Measurements from ENCODE around the gene IRF3.
A peak's percentile ranks its signal among the peaks of the same experiment; 100 is the strongest.

The IRF3 gene

DNA sequence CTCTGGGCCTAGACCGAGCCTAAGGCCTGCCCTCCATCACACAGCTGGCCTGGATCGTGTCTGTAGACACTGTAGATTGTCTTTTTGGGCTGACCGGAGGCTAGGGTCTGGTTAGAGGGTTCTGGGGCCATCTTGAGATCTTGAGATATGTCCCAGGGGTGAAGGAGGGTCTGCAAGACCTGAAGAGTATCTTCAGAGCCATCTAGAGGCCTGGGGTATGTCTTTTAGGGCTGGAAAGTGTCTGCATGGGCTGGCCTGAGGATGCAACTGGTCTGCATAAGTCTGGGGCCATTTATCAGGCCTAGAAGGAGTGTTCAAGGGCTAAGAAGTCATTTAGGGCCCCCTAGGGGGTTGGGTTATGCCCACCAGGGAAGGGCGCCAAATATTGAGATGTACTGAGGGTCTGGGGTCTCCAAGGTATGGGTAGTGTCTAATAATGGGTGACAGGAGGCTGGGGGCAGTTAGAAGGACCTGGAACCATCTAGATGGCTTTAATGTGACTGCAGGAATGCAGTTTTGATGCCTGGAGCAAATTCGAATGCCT, 23.1 kb downstream of the IRF3 start:
- TF ChIP-seq TCF12 (IDR thresholded peaks at IDR 0.05; ENCODE audit: low read depth) (no peak), NFIC (IDR thresholded peaks at IDR 0.05) (no peak), FOXM1 (IDR thresholded peaks at IDR 0.05; ENCODE audit: borderline replicate concordance, low read depth) (no peak), RAD21 (IDR thresholded peaks at IDR 0.05; ENCODE audit: low read depth) (no peak), CEBPB (IDR thresholded peaks at IDR 0.05) (no peak), CREB1 (IDR thresholded peaks at IDR 0.05; ENCODE audit: low read depth) (no peak), YY1 (IDR thresholded peaks at IDR 0.05; ENCODE audit: low read depth) (no peak), TAF1 (IDR thresholded peaks at IDR 0.05; ENCODE audit: low read depth) (no peak), EP300 (IDR thresholded peaks at IDR 0.05; ENCODE audit: borderline replicate concordance) (no peak), TEAD4 (IDR thresholded peaks at IDR 0.05) (no peak), ZBTB7A (IDR thresholded peaks at IDR 0.05; ENCODE audit: low read depth) (no peak), EGR1 (IDR thresholded peaks at IDR 0.05) (no peak)
- TF ChIP-seq, protein P1, sequence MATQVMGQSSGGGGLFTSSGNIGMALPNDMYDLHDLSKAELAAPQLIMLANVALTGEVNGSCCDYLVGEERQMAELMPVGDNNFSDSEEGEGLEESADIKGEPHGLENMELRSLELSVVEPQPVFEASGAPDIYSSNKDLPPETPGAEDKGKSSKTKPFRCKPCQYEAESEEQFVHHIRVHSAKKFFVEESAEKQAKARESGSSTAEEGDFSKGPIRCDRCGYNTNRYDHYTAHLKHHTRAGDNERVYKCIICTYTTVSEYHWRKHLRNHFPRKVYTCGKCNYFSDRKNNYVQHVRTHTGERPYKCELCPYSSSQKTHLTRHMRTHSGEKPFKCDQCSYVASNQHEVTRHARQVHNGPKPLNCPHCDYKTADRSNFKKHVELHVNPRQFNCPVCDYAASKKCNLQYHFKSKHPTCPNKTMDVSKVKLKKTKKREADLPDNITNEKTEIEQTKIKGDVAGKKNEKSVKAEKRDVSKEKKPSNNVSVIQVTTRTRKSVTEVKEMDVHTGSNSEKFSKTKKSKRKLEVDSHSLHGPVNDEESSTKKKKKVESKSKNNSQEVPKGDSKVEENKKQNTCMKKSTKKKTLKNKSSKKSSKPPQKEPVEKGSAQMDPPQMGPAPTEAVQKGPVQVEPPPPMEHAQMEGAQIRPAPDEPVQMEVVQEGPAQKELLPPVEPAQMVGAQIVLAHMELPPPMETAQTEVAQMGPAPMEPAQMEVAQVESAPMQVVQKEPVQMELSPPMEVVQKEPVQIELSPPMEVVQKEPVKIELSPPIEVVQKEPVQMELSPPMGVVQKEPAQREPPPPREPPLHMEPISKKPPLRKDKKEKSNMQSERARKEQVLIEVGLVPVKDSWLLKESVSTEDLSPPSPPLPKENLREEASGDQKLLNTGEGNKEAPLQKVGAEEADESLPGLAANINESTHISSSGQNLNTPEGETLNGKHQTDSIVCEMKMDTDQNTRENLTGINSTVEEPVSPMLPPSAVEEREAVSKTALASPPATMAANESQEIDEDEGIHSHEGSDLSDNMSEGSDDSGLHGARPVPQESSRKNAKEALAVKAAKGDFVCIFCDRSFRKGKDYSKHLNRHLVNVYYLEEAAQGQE (IDR thresholded peaks at IDR 0.05; ENCODE audit: low read depth): no peak
- TF ChIP-seq, protein P2, sequence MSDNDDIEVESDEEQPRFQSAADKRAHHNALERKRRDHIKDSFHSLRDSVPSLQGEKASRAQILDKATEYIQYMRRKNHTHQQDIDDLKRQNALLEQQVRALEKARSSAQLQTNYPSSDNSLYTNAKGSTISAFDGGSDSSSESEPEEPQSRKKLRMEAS (IDR thresholded peaks at IDR 0.05): no peak
- TF ChIP-seq, protein P3, sequence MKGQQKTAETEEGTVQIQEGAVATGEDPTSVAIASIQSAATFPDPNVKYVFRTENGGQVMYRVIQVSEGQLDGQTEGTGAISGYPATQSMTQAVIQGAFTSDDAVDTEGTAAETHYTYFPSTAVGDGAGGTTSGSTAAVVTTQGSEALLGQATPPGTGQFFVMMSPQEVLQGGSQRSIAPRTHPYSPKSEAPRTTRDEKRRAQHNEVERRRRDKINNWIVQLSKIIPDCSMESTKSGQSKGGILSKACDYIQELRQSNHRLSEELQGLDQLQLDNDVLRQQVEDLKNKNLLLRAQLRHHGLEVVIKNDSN (IDR thresholded peaks at IDR 0.05): no peak

DNA sequence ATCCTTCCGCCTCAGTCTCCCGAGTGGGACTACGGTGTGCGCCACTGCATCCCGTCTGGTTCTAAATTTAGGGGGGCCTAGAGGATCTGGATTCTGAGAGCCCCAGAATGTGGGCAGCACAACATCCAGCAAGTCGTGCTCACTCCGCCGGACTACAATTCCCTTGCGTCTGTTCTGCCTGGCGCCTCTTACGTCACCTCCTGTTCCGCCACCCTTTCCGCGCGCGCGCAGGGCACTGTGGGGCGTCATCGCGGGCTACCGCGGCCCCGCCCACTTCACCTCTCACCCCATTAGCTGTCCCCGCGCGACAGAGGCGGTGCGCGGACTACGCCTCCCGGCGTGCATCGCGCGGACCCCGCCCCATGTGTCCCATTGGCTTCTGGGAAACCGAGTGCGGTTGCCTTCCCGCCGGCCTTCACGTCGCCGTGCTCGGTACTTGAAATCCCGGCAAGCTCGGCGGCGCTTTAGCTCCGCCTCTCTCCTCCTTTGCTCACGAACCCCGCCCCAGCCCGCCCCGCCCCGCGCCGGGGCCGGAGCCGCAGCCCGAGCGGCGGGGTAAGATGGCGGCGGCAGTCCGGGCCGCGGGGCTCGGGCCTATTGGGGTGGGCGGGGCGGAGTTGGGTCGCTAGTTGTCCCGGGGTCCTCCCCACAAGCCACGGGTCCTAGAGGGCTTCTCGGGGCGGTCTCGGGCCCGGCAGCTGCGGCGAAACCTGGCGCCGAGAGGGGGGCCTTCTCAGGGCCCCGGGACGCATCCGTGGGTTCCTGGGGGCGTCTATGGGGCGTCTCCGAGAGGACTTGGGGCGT, 23.8 kb downstream of the IRF3 start, which contains the start of gene SCAF1:
SCAF1 (plus strand) TSS at position 522 of the 804 bp plus-strand sequence. CDS start 2,818 bp downstream, outside the sequence.
- TF ChIP-seq NFIC (IDR thresholded peaks at IDR 0.05): no peak
- TF ChIP-seq, protein P3 (IDR thresholded peaks at IDR 0.05): peak; percentile 71
- TF ChIP-seq TAF1 (IDR thresholded peaks at IDR 0.05; ENCODE audit: low read depth): peak; percentile 85; the same call in 1 of the 2 replicates
- TF ChIP-seq ZBTB7A (IDR thresholded peaks at IDR 0.05; ENCODE audit: low read depth): no peak
- no peak for TF ChIP-seq RAD21 (IDR thresholded peaks at IDR 0.05; ENCODE audit: low read depth)
- peak; percentile 88 for TF ChIP-seq CREB1 (IDR thresholded peaks at IDR 0.05; ENCODE audit: low read depth)
- TF ChIP-seq EGR1 (IDR thresholded peaks at IDR 0.05): no peak
- peak; percentile 81 for TF ChIP-seq TCF12 (IDR thresholded peaks at IDR 0.05; ENCODE audit: low read depth)
- no peak for TF ChIP-seq CEBPB (IDR thresholded peaks at IDR 0.05)
- peak; percentile 32 for TF ChIP-seq TEAD4 (IDR thresholded peaks at IDR 0.05)
- TF ChIP-seq, protein P2 (IDR thresholded peaks at IDR 0.05): peak; percentile 74
- peak; percentile 79 for TF ChIP-seq YY1 (IDR thresholded peaks at IDR 0.05; ENCODE audit: low read depth)
- TF ChIP-seq, protein P1 (IDR thresholded peaks at IDR 0.05; ENCODE audit: low read depth): no peak
- TF ChIP-seq EP300 (IDR thresholded peaks at IDR 0.05; ENCODE audit: borderline replicate concordance): no peak
- no peak for TF ChIP-seq FOXM1 (IDR thresholded peaks at IDR 0.05; ENCODE audit: borderline replicate concordance, low read depth)

DNA sequence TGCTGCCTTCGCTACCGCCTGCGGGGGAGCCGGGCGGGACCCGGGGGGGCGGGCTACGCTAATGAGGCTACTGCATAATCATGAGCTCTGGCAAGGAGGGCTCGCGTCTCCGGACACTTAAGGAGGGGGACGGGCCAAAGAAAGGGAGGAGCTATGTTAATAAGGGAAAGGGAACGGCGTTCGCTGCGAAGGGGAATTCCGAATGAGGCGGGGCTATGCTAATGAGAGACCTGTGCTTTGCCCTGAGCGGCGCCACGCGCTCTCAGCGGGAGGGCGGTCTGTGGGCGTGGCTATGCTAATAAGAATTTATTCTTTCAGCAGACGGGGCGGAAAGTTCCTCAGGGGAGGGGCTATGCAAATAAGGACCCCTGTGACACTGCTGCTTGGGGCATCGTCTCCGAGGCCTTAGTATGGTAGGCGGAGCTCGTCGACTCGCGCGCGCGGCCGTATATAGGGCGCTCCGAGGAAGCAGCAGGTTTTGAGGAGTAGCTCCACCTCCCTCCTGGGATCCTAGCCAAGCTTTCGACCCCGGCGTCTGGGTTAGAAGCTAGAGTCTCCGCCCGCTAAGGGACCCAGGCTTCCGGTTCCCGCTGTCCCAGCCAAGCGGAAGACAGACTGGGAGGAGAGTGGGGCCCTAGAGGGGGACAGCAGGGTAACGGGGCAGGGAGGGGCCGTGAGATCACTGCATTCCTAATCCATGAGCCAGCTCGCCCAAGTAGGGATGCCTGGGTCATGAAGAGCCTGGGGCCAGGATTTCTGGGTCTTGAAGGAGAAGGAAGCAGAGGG, 25.4 kb downstream of the IRF3 start, which contains the start of gene RRAS:
RRAS (minus strand) TSS at position 31 of the 786 bp plus-strand sequence. CDS start 45 bp downstream, outside the sequence.
- TF ChIP-seq CREB1 (IDR thresholded peaks at IDR 0.05; ENCODE audit: low read depth) (peak; percentile 54; the same call in 1 of the 2 replicates), TEAD4 (IDR thresholded peaks at IDR 0.05) (peak; percentile 86), TAF1 (IDR thresholded peaks at IDR 0.05; ENCODE audit: low read depth) (peak; percentile 72), EGR1 (IDR thresholded peaks at IDR 0.05) (no peak), CEBPB (IDR thresholded peaks at IDR 0.05) (no peak), RAD21 (IDR thresholded peaks at IDR 0.05; ENCODE audit: low read depth) (no peak), FOXM1 (IDR thresholded peaks at IDR 0.05; ENCODE audit: borderline replicate concordance, low read depth) (peak; percentile 60; the same call in 1 of the 2 replicates), YY1 (IDR thresholded peaks at IDR 0.05; ENCODE audit: low read depth) (0 out of 2 replicates have a peak, but pooled peaks have one; percentile 42), TCF12 (IDR thresholded peaks at IDR 0.05; ENCODE audit: low read depth) (peak; percentile 84), ZBTB7A (IDR thresholded peaks at IDR 0.05; ENCODE audit: low read depth) (peak; percentile 37; the same call in 1 of the 2 replicates), NFIC (IDR thresholded peaks at IDR 0.05) (peak; percentile 77), EP300 (IDR thresholded peaks at IDR 0.05; ENCODE audit: borderline replicate concordance) (peak; percentile 71; the same call in 1 of the 2 replicates)
- TF ChIP-seq, protein P2 (IDR thresholded peaks at IDR 0.05): peak; percentile 34; the same call in 1 of the 2 replicates
- TF ChIP-seq, protein P3 (IDR thresholded peaks at IDR 0.05): no peak
- TF ChIP-seq, protein P1 (IDR thresholded peaks at IDR 0.05; ENCODE audit: low read depth): no peak
